Mononuclear cell (primary cell): Measurements from ENCODE around the gene LRRC28. TPM values are rescaled to one million over a fixed set of nuclear protein-coding genes. Genes with fewer than 3 reads are reported as not detected.

ENCODE experiments used
- H3K27me3 ChIP-seq: 2 replicates; pipeline ENCODE4 v1.6.0; 2011; ENCODE audit warnings: low read length, control low read depth; ENCODE audit not compliant: insufficient read depth
- H3K4me1 ChIP-seq: 2 replicates; pipeline ENCODE4 v1.5.1; 2011; ENCODE audit warnings: mild to moderate bottlenecking, low read length, control low read depth; ENCODE audit not compliant: insufficient read depth
- H3K4me3 ChIP-seq: 2 replicates; pipeline ENCODE4 v1.5.1; 2011; ENCODE audit warnings: mild to moderate bottlenecking, low read length, moderate library complexity
- H3K9me3 ChIP-seq: 2 replicates; pipeline ENCODE4 v1.5.1; 2011; ENCODE audit warnings: low read depth, mild to moderate bottlenecking, control low read depth, low read length
- total RNA-seq: library from RNA; depleted of rRNA; stranded (reverse); fragments of >200 nt; gene quantifications from one replicate; pipeline ENCODE4 v1.2.3, GENCODE V29; 2012

The LRRC28 gene
- total RNA-seq, 1 donor = 13.3 TPM

DNA sequence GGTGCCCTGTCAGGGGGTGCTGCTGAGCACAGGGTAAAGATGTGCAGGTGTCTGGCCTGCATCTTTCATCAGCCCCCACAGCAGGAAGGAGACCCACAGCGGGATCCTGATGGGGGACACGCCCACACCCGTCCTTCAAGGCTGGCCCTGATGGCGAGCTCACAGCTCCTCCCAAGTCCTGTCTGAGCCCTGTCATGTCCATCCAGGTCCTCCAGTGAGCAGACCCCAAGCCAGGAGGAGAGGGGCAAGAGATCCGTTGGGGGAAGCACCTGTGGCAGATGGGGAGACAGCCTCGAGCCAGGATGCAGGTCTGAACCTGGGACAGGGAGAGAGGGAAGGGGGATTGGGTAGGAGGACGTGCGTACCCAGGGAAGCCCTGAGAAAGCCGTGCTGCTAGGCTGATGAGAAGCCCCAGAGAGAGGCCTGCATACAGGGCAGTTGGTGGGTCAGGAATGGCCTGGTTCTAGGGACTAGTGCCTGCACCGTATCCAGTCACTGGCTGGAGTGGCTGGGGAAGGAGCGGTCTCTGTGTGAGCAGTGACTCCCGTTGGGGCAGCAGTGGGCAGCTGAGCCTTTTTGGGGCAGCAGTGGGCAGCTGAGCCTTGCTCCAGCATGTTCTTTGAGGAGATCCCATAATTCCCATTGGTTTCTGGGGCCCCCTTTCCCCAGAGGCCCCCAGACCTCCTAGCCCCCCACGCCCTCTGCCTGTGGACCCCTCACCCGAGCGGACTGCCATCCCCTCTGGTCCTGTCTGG is 181.2 kb downstream of the LRRC28 start:
- no peak overlapping the region for H3K4me3 ChIP-seq
- H3K9me3 ChIP-seq = no peaks in the 10 kb centered on the region
- H3K27me3 ChIP-seq = no peaks in the 10 kb centered on the region
- H3K4me1 ChIP-seq = peaks cover 37% of the 10 kb centered on the region

DNA sequence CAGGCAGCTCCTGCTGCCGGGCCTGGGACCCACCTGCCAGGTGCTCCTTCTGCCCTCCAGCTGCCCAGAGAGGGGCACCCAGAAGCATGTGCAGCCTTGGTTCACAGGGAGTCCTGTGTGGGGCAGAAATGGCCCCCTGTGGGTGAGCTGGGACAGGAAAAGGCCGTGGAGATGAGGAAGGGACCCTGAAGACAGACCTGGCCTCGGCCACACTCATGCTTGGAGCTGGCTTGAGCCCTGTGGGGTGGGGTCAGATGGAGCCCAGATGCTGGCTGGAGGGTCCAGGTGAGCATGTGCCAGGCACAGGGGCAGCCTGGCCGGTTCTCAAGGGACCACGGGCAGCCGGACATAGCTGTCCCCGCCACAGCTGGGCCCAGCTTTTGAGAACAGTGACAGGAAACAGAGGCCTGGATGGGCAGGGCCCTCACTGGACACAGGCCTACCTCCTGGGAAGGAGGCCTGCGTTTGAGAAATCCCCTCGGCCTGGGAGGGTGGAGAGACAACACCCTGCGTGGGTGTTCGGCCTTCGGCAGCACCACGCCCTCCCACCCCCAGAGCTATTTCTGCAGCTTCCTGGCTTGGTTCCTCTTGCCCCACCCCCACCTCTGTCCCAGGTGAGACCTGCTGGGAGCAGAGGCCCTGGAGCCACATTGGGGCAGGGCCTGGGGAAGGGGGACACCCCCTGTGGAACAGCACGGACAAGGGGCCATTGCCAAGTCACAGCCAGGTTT is 181.9 kb downstream of the LRRC28 start:
- Histone ChIP-seq H3K4me1 (peaks cover 45% of the 10 kb centered on the region), H3K4me3 (no peak overlapping the region), H3K27me3 (no peaks in the 10 kb centered on the region), H3K9me3 (no peaks in the 10 kb centered on the region)

DNA sequence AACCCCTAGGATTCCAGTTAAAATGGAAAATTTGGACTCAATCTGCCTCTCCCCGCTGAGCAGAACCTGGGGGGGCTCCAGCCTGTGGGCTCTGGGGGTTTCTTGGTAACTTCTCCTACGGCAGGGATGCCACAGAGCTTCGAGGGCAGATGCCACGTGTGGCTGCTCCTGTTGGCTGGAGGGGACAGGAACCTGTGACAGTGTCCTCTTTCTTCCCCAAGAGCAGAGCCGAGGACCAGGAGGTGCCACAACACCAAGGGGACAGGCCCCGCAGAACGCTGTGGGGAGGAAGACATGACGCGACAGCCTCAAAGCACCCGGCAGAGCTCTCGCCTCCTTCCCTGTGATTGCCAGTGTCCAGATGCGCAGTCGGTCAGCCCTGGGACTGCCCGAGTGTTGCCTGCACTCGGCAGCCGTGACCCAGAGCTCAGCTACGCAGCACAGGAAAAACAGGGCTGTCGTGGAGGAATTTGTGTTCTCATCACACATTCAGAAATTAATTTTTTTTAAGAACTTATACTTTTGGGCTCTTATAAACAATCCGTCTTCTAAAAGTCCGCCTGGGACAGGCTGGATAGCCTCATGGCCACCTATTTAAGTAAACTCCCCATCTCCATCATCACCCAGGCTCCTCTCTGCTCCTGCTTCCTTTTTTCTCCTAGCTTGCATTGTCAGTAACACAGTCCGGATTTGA is 182.6 kb downstream of the LRRC28 start:
- no peaks in the 10 kb centered on the region for H3K9me3 ChIP-seq
- no peaks in the 10 kb centered on the region for H3K27me3 ChIP-seq
- no peak overlapping the region for H3K4me3 ChIP-seq
- H3K4me1 ChIP-seq = peaks cover 46% of the 10 kb centered on the region

DNA sequence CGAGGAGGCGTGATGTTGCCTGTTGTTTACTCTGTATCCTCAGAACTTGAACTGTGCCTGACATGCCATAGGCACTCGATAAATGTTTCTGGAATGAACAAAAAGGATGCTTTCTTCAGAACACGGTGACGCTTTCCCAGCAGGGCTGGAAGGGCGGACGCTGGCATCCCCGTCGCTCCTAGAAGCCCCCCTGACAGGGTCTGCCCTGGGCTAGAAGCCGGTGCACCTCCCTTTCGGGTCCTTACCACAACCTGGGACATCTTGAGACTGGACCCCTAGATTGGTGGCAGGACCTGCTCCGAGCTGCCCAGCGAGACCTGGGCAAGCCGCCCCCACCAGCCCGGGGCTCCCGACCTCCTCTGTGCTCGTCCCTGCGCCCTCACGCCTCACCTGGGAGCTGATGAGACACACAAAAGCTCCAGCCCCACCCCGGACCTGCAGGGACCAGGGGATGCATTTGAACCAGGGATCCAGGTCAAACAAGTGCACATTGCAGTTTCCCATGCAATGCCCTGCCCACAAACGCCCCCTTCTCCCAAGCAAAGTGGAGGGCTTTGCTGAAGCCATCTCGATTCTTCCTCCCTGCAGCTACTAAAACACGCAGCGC is 183.3 kb downstream of the LRRC28 start:
- H3K4me3 ChIP-seq = no peak overlapping the region
- H3K9me3 ChIP-seq = no peaks in the 10 kb centered on the region
- no peaks in the 10 kb centered on the region for H3K27me3 ChIP-seq
- peaks cover 46% of the 10 kb centered on the region for H3K4me1 ChIP-seq

DNA sequence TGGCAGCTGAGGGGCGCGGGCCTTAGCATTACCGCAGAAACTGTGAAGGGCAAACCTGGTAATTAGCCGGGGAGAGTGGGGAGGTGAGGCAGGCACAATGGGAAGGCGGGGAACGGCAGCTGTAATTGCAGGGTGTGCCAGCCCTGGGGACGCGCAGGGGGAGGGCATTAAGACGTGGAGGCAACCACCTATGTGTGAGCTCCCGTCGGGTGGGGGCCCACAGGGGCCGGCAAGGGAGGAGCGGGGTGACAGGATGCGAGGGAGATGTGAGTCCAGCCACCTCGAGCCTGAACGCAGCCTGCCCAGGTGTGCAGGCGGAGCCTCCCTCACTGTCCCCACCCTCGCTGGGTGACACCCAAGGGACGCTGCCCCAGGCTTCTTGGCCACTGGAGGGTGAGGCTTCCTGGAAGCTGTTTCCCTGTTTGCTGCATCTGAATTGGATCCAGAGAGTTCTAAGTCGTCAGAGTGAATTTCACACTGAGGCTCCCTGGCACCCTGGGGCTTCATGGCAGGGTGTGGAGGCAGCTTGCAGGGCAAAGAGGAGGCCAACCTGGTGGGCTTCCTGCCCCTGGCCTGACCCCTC is 183.9 kb downstream of the LRRC28 start:
- Histone ChIP-seq H3K4me3 (no peak overlapping the region), H3K4me1 (peaks cover 46% of the 10 kb centered on the region)

DNA sequence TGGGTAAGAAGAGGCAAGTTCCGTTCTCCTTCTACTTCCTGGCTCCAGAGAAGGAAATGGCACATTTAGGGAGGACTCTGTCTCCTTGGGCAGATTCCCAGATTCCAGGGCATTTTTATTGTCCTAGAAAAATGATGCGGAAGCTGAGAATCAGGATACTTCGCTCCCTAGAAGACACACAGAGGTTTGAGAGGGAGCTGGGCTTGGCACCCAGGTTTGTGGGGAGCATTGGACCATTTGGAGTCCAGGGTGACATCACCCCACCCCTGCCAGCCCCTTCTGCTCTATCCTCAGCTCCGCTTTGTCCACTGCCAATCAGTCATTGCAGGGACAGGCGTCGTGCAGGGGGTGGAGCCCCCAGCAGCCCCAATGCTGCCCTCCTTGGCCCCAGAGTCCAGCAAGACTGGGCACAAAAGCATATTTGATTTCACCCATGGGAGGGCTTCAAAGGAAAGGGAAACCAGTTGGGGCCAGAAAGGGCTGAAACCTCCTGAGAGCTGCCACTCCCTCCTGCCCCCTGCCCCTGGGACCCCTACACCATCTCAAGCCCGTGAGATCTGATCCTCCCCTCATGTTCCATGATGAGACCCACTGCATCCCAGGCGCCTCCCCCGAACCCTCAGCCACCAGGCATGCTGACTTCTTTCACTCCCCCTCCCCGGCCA is 184.7 kb downstream of the LRRC28 start:
- Histone ChIP-seq H3K9me3 (no peaks in the 10 kb centered on the region), H3K4me3 (no peak overlapping the region), H3K27me3 (no peaks in the 10 kb centered on the region), H3K4me1 (peaks cover 46% of the 10 kb centered on the region)

More for the DNA sequence above, 183.9 kb downstream of the LRRC28 start:
- H3K9me3 ChIP-seq = no peaks in the 10 kb centered on the region
- no peaks in the 10 kb centered on the region for H3K27me3 ChIP-seq

DNA sequence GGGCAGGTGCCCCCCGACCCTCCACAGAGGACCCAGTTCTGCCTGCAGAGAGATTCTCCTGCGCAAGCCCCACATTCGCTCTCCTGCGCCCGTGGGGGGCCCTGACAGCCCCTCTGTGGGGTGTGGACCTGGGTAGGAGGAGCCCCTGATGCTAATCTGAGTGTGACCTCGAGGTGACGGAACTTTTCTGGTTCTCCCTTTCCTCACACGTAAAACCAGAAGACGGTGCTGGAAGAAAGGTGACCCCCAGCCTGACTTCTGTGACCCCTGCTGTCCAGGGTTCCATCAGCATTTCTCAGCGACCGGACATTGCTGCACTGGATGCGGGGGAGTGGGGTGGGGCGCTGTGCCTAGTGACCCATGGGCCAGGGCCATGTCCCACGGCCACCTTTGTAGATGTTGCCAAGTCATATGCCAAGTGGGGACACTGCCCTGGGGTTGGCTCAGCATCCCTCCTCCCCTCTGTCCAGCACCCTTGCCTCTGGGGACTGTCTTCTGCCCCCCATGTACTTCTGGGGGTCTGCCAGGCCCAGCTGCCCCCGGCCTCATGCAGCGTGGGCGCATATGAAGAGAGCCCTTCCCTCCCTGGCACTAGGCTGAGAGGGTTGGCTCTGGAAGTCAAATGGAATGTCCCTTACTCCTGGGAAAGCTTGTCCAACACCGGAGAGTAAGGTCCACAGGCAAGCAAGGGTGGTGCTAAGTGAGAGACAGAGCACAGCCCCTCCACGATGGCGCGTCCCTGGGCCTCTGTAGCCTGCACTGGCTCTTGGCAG is 185.4 kb downstream of the LRRC28 start:
- Histone ChIP-seq H3K4me3 (no peak overlapping the region), H3K27me3 (no peaks in the 10 kb centered on the region), H3K9me3 (no peaks in the 10 kb centered on the region), H3K4me1 (peaks cover 46% of the 10 kb centered on the region)

DNA sequence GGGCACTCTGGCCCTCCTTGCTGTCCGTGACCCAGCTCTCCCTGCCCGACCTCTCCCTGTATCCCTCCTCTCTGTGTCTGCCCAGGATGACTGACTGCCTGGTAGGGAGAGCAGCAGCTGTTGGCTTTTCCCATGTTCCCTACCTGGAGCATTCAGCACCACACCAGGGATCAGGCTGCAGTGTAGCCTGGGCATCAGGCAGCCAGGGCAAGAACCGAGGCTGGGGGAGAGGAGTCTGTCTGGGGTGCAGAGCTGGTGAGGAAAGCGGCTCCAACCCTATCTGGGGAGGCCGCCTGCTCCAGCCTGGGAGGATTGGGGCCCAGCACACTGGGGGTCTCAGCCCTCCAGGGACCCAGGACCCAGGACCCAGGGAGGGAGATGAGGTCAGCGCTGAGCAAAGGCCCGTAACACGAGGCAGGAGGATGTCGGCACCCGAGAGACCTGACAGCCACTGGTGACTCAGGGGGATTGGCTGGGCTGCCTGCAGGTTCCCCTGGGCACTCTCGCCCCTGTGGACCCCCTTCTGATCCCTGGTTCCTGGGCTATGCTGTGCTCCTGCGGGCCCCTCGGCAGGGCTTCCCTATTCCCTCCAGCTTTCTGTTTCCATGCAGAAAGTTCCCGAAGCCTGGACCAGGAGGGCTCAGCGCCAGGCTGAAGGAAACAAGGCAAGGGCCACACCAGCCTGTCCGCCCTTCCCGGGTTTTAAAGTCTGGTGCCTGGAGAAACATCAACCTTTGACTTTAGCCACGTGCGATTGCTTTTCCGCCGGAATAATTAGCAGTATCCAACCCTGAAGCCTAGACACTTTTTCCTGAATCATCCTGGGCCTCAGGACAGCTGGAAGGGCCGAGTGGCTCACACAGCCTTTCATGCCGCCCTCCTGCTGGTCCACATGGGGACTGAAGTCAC is 186.3 kb downstream of the LRRC28 start:
- no peak overlapping the region for H3K4me3 ChIP-seq
- peaks cover 41% of the 10 kb centered on the region for H3K4me1 ChIP-seq
- H3K9me3 ChIP-seq = no peaks in the 10 kb centered on the region

DNA sequence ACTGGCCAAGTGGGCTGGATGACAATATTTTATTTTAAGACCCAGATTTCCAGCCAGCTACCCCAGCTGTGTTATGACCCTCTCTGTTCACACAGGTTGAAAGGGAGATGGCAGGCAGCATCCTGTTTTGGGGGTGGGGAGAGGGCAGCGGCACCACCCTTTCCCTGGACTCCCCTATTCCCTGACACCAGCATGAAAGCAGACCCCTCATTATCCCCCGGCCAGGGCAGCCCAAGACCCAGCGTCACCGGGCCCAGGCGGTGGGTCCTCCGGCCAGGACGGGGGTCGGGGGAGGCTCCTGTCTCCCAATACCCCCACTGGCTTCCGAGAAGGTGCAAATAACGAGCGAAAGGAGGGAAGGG is 186.9 kb downstream of the LRRC28 start:
- H3K4me1 ChIP-seq = peaks cover 41% of the 10 kb centered on the region
- no peak overlapping the region for H3K4me3 ChIP-seq
- H3K27me3 ChIP-seq = no peaks in the 10 kb centered on the region
- no peaks in the 10 kb centered on the region for H3K9me3 ChIP-seq

More for the DNA sequence above, 186.3 kb downstream of the LRRC28 start:
- no peaks in the 10 kb centered on the region for H3K27me3 ChIP-seq

DNA sequence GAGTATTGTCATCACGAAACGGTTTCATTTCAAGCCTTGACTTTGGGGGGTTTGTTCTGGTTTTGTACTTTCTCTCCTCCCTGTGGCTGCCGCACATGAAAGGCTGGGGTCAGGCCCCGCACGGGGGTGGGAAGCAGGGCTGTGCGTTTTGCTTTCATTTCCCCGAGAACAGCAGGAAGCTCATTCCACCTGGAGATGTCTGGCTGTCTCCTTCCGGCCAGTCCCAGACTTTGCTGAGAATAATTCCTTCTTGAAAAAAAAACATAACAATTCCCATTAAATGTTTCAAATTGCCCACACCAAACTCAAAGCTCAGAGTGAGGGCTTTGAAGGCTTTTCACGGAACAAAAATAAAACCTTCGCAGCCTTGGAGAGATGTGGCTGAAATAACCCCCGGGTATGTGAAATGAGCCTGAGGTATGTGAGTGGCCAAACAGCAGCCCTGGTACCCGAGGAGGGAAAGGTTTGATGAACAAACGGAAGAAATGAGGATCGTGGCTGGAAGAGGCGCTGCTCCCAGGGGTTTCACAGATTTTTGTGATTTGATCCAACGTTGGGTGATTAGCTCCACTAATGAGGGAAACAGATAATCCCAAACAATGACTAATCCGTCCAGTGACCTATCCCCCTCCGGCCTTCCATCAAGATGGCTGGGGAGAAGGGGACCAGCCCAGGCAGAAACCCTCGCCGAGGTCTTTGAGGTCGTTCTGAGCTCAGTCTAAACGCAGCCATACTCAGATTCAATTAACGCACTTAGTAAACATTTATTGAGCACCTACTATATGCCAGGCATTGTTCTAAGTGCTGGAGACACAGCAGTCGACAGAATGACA is 187.6 kb downstream of the LRRC28 start:
- H3K27me3 ChIP-seq = no peaks in the 10 kb centered on the region
- H3K4me3 ChIP-seq = no peak overlapping the region
- H3K4me1 ChIP-seq = peaks cover 41% of the 10 kb centered on the region
- no peaks in the 10 kb centered on the region for H3K9me3 ChIP-seq

DNA sequence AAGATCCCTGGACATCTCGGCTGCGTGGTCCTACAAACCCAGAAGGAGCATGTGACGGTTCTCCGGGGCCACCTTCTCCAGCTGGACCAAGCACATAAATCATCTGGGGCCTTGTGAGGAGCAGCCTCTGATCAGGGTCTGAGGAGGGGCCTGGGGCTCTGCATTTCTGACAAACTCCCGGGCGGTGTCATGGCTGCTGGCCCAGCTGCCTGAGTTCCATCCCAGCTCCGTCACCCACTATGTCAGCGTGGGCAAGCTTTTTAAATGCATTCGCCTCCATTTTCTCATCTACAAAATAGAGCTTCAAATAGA is 188.2 kb downstream of the LRRC28 start:
- no peak overlapping the region for H3K4me3 ChIP-seq
- no peaks in the 10 kb centered on the region for H3K27me3 ChIP-seq
- H3K9me3 ChIP-seq = no peaks in the 10 kb centered on the region
- peaks cover 39% of the 10 kb centered on the region for H3K4me1 ChIP-seq

DNA sequence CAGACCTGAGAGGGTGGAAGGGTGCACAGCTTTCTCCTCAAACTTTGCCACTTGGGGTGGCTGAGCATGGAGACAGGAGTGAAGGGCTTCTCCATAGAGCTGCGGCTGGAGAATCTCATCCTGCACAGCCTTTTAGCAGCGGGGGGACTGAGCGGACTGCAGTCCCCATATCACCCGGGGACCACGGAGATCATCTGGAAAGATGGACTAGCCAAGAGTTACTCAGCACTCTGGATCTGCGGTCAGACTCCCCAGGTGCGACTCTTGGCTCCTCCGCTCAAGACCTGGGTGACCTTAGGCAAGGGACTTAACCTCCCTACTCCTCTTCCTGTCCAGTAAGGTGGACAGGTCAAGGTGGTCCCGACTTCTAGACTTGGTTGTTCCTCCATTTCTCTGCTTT is 188.7 kb downstream of the LRRC28 start:
- Histone ChIP-seq H3K4me3 (no peak overlapping the region), H3K9me3 (no peaks in the 10 kb centered on the region), H3K27me3 (no peaks in the 10 kb centered on the region), H3K4me1 (peaks cover 36% of the 10 kb centered on the region)
